IPS-18c (cell line): Measurements from ENCODE around the gene CTSE.

Experiments
- H3K4me3 ChIP-seq: 2 replicates; pipeline ENCODE4 v1.7.0; 2013; ENCODE audit warnings: low read depth, mild to moderate bottlenecking, low read length, moderate library complexity; ENCODE audit not compliant: insufficient read depth
- H3K9me3 ChIP-seq: one replicate; pipeline ENCODE4 v1.6.1; 2013; ENCODE audit warnings: mild to moderate bottlenecking, low read length, moderate library complexity; ENCODE audit not compliant: control insufficient read depth, insufficient read depth

The CTSE gene

GRCh38 chr1:205969229-205969628, 54.5 kb downstream of the CTSE start:
- Histone ChIP-seq H3K4me3 (no peak overlapping the region), H3K9me3 (no peaks in the 10 kb centered on the region)

GRCh38 chr1:205967554-205968335, 56.0 kb downstream of the CTSE start:
- Histone ChIP-seq H3K4me3 (no peak overlapping the region), H3K9me3 (no peaks in the 10 kb centered on the region)

GRCh38 chr1:205965036-205965884, 58.4 kb downstream of the CTSE start:
- H3K4me3 ChIP-seq, result no peak overlapping the region
- H3K9me3 ChIP-seq, result no peaks in the 10 kb centered on the region

- Histone ChIP-seq H3K4me3 (no peak overlapping the region), H3K9me3 (no peaks in the 10 kb centered on the region)
These were observed 60.1 kb downstream of the CTSE start for GRCh38 chr1:205963352-205964155.

- Histone ChIP-seq H3K9me3 (no peaks in the 10 kb centered on the region), H3K4me3 (no peak overlapping the region)
These were observed 60.9 kb downstream of the CTSE start for GRCh38 chr1:205962821-205963221.

- H3K9me3 ChIP-seq, result no peaks in the 10 kb centered on the region
- no peak overlapping the region for H3K4me3 ChIP-seq
These were observed 61.5 kb downstream of the CTSE start for GRCh38 chr1:205961991-205962820.

GRCh38 chr1:205961405-205961804, 62.3 kb downstream of the CTSE start:
- H3K4me3 ChIP-seq, result no peak overlapping the region
- no peaks in the 10 kb centered on the region for H3K9me3 ChIP-seq

- no peaks in the 10 kb centered on the region for H3K9me3 ChIP-seq
These were observed 63.9 kb downstream of the CTSE start for GRCh38 chr1:205959789-205960188.

More at GRCh38 chr1:205959789-205960188, 63.9 kb downstream of the CTSE start:
- no peak overlapping the region for H3K4me3 ChIP-seq
